GM12892 (cell line): ENCODE results near the gene ARHGAP24.

Experiments used
- POLR2A ChIP-seq: IDR thresholded peaks from 2 replicates; pipeline ENCODE4 v1.6.1; 2011; ENCODE audit warnings: low read depth, low read length, control low read depth
- POLR2AphosphoS5 ChIP-seq: IDR thresholded peaks from 2 replicates; pipeline ENCODE4 v1.6.1; 2011; ENCODE audit warnings: low read depth, low read length, control low read depth
- TAF1 ChIP-seq: IDR thresholded peaks from 2 replicates; pipeline ENCODE4 v1.6.1; 2011; ENCODE audit warnings: low read depth, mild to moderate bottlenecking, control low read depth, low read length, borderline replicate concordance

- TF ChIP-seq POLR2A (no peak), POLR2AphosphoS5 (no peak), TAF1 (no peak)
Measured at GRCh38 chr4:85909851-85910250, 434.9 kb downstream of the ARHGAP24 start.
